ENCODE data around the gene KLHDC10.
A peak's percentile ranks its signal among the peaks of the same experiment; 100 is the strongest.

KLHDC10 gene

DNA sequence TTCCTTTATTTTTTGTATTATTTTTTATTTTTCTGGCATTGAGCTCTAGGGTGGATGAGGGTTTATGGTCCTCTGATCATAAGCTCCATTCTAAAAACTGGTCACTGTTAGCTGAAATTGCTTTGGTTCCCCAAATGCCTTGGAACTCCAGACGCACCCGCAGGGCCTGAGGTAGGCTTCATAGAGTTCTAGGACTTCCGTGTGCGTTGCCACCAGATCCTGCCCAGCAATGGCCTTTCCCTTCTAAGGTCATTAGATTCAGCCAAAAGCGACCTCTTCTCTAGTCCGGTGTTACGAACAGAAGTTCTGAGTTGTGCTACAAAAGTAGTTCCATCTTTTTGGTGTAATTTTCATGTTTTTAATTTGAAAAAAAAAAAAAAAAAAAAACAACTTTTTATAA, 64.4 kb downstream of the KLHDC10 start:
- no peak overlapping the region for H3K27ac Mint-ChIP-seq
- peaks cover 27% of the 10 kb centered on the region for H3K4me1 Mint-ChIP-seq
- no peak overlapping the region for H3K4me3 Mint-ChIP-seq
- no peak for DNase-seq
- no peaks in the 10 kb centered on the region for H3K9me3 Mint-ChIP-seq
- peaks cover 68% of the 10 kb centered on the region for H3K36me3 Mint-ChIP-seq (ENCODE audit: low read depth)
- no peak for TF ChIP-seq CTCF (IDR thresholded peaks at IDR 0.05)
- no peaks in the 10 kb centered on the region for H3K27me3 Mint-ChIP-seq (ENCODE audit: low read depth, poor library complexity)

- no peaks in the 10 kb centered on the region for H3K27me3 Mint-ChIP-seq (ENCODE audit: low read depth, poor library complexity)
- TF ChIP-seq CTCF (IDR thresholded peaks at IDR 0.05) = no peak
- no peak overlapping the region for H3K4me3 Mint-ChIP-seq
- peaks cover 61% of the 10 kb centered on the region for H3K36me3 Mint-ChIP-seq (ENCODE audit: low read depth)
- no peak overlapping the region for H3K27ac Mint-ChIP-seq
- no peaks in the 10 kb centered on the region for H3K9me3 Mint-ChIP-seq
- H3K4me1 Mint-ChIP-seq = peaks cover 35% of the 10 kb centered on the region
- DNase-seq = no peak
Observed at GRCh38 chr7:130135208-130136205, 65.2 kb downstream of the KLHDC10 start.

DNA sequence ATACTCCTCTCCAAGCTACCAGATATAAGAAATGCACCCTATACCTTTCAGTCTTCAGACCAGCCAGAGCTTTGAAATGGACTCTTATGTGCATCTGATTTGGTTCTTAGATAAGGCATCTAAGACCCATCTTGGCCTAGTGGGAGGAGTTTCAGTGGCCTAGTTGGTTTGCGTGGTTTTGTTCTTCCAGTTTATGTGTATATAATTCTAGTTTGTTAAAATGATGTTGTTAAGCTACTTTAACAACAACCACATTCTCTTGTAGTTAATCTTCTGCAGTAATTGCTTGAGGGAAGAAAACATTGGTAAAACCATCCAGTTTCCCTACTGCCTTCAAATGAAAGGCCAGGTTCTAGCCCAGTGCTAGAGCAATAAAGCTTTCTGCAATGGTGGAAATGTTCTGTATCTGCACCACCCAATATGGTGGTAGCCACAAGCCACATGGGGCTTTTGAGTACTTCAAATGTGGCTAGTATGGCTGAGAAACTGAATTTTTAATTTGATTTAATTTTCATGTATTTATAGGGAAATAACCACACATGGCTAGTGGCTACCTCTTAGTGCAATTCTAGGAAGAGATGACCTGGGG, 66.3 kb downstream of the KLHDC10 start:
- TF ChIP-seq CTCF (IDR thresholded peaks at IDR 0.05) = no peak
- Mint-ChIP-seq H3K9me3 (no peaks in the 10 kb centered on the region), H3K4me1 (peaks cover 38% of the 10 kb centered on the region), H3K4me3 (no peak overlapping the region), H3K27ac (no peak overlapping the region), H3K36me3 (ENCODE audit: low read depth) (peaks cover 49% of the 10 kb centered on the region), H3K27me3 (ENCODE audit: low read depth, poor library complexity) (no peaks in the 10 kb centered on the region)
- no peak for DNase-seq

- no peak for TF ChIP-seq CTCF (IDR thresholded peaks at IDR 0.05)
- H3K4me3 Mint-ChIP-seq = no peak overlapping the region
- DNase-seq = no peak
- H3K27ac Mint-ChIP-seq = no peak overlapping the region
- H3K36me3 Mint-ChIP-seq (ENCODE audit: low read depth) = peaks cover 44% of the 10 kb centered on the region
- peaks cover 38% of the 10 kb centered on the region for H3K4me1 Mint-ChIP-seq
- H3K27me3 Mint-ChIP-seq (ENCODE audit: low read depth, poor library complexity) = no peaks in the 10 kb centered on the region
- no peaks in the 10 kb centered on the region for H3K9me3 Mint-ChIP-seq
Observed at GRCh38 chr7:130137207-130137606, 66.9 kb downstream of the KLHDC10 start.

DNA sequence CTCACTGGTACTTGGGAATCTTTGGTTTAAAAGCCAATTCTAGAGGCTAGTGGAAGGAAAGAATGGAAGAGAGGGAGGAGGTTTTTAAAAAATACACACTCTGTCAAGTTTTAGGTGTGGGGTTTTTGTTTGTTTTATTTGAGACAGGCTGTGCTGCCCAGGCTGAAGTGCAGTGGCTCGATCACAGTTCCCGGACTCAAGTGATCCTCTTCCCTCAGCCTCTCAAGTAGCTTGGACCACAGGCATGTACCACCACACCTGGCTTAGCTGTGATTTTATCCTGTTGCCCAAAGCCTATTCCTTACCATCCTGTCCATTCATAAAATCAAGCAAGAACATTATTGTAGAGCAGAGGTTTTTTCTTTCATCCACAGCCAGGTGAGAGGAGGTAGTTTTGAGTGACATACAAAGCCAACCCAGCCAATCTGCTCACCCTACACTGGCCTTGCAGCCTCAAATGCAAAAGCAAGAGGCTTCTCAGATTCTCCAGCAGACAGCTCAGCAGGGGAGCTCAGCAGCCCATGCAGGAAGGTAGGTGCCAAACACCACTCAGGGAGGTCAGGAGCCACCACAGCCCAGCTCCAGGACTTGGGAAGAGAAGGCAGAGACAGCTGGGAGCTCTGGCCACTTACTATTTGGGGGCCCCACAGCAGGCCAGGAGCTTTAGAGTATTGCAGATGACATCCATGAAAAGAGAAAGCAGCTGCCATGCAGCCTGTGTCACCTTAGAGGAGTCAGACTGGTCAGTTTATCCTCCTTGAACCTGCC, 69.0 kb downstream of the KLHDC10 start:
- peak overlapping the region; percentile 98 for H3K27ac Mint-ChIP-seq
- no peak for TF ChIP-seq CTCF (IDR thresholded peaks at IDR 0.05)

More for the DNA sequence above, 69.0 kb downstream of the KLHDC10 start:
- Mint-ChIP-seq H3K9me3 (no peaks in the 10 kb centered on the region), H3K27me3 (ENCODE audit: low read depth, poor library complexity) (no peaks in the 10 kb centered on the region), H3K4me3 (no peak overlapping the region), H3K36me3 (ENCODE audit: low read depth) (peaks cover 31% of the 10 kb centered on the region), H3K4me1 (peaks cover 56% of the 10 kb centered on the region)
- no peak for DNase-seq

Data from nephron progenitor cell (in vitro differentiated cells).